Astrocyte (in vitro differentiated cells and primary cell): Measurements from ENCODE around the gene APPBP2. TPM values are rescaled to one million over a fixed set of nuclear protein-coding genes. Genes with fewer than 3 reads are reported as not detected.
"Not testable (repeated sequence)": the region's sequence is repeated elsewhere in the genome, so short reads cannot be mapped to it uniquely, and the experiment has no call there.

Experiments used
- DNase-seq: peaks from one replicate; pipeline ENCODE4 v3.0.0-alpha.2; 2010; ENCODE audit warnings: low read depth
- FAIRE-seq: peaks from 2 replicates; lab custom pipeline; 2011; peaks lifted over from hg19 to GRCh38; lab: Jason Lieb, UNC
- H2AFZ ChIP-seq: 2 replicates; pipeline ENCODE4 v1.6.0; 2012; ENCODE audit warnings: low read depth, low read length, inconsistent platforms
- H3K27ac ChIP-seq: 2 replicates; pipeline ENCODE4 v1.5.1; 2011; ENCODE audit warnings: low read depth, low read length, inconsistent platforms
- H3K27me3 ChIP-seq: 2 replicates; pipeline ENCODE4 v1.6.0; 2011; ENCODE audit warnings: low read length, inconsistent platforms; ENCODE audit not compliant: insufficient read depth
- H3K36me3 ChIP-seq: 2 replicates; pipeline ENCODE4 v1.5.1; 2011; ENCODE audit warnings: low read length, inconsistent platforms; ENCODE audit not compliant: insufficient read depth
- H3K4me1 ChIP-seq: 2 replicates; pipeline ENCODE4 v1.5.1; 2011; ENCODE audit warnings: low read length, inconsistent platforms; ENCODE audit not compliant: insufficient read depth
- H3K4me2 ChIP-seq: 2 replicates; pipeline ENCODE4 v1.6.0; 2012; ENCODE audit warnings: low read length, inconsistent platforms
- H3K4me3 ChIP-seq: 2 replicates; pipeline ENCODE4 v1.5.1; 2011; ENCODE audit warnings: low read depth, mild to moderate bottlenecking, low read length, inconsistent platforms; ENCODE audit not compliant: insufficient read depth
- H3K79me2 ChIP-seq: 2 replicates; pipeline ENCODE4 v1.6.0; 2012; ENCODE audit warnings: mild to moderate bottlenecking, low read length, inconsistent platforms; ENCODE audit not compliant: insufficient read depth
- H3K9ac ChIP-seq: 2 replicates; pipeline ENCODE4 v1.6.0; 2012; ENCODE audit warnings: mild to moderate bottlenecking, low read length, inconsistent platforms
- H3K9me3 ChIP-seq: 2 replicates; pipeline ENCODE4 v1.5.1; 2012; ENCODE audit warnings: low read depth, mild to moderate bottlenecking, low read length, inconsistent platforms; ENCODE audit not compliant: insufficient read depth
- H4K20me1 ChIP-seq: 2 replicates; pipeline ENCODE4 v1.6.0; 2012; ENCODE audit warnings: low read length, inconsistent platforms; ENCODE audit not compliant: insufficient read depth
- H3K27ac Mint-ChIP-seq: one replicate; pipeline ENCODE4 v1.8.0; 2021; ENCODE audit warnings: mild to moderate bottlenecking, mixed read lengths; ENCODE audit not compliant: unreplicated experiment
- H3K27me3 Mint-ChIP-seq: one replicate; pipeline ENCODE4 v1.8.0; 2021; ENCODE audit warnings: low read depth, mixed read lengths; ENCODE audit not compliant: unreplicated experiment
- H3K36me3 Mint-ChIP-seq: one replicate; pipeline ENCODE4 v1.8.0; 2021; ENCODE audit warnings: low read depth, mixed read lengths; ENCODE audit not compliant: unreplicated experiment
- H3K4me1 Mint-ChIP-seq: one replicate; pipeline ENCODE4 v1.8.0; 2021; ENCODE audit warnings: low read depth, mixed read lengths; ENCODE audit not compliant: unreplicated experiment
- H3K4me3 Mint-ChIP-seq: one replicate; pipeline ENCODE4 v1.8.0; 2021; ENCODE audit warnings: mild to moderate bottlenecking, moderate library complexity, mixed read lengths; ENCODE audit not compliant: unreplicated experiment
- H3K9me3 Mint-ChIP-seq: one replicate; pipeline ENCODE4 v1.8.0; 2021; ENCODE audit warnings: mild to moderate bottlenecking, mixed read lengths; ENCODE audit not compliant: unreplicated experiment
- CTCF ChIP-seq: IDR thresholded peaks from 2 replicates; pipeline ENCODE4 v1.5.1; 2011; ENCODE audit warnings: low read depth, mild to moderate bottlenecking, inconsistent platforms, low read length, moderate library complexity; ENCODE audit not compliant: insufficient read depth
- EZH2 ChIP-seq: IDR thresholded peaks from 2 replicates; pipeline ENCODE4 v1.6.1; 2012; ENCODE audit warnings: mild to moderate bottlenecking, low read length, inconsistent platforms; ENCODE audit not compliant: insufficient read depth
- total RNA-seq: library from RNA; stranded (reverse); gene quantifications from 2 replicates; pipeline ENCODE4 v1.2.1, GENCODE V29; 2021

Gene APPBP2
- total RNA-seq, 1 donor from 2014 or later: 53.3 TPM

GRCh38 chr17:60522889-60523626 is 3.0 kb downstream of the APPBP2 start:
- H3K9me3 ChIP-seq: no peaks in the 10 kb centered on the region
- Mint-ChIP-seq H3K36me3 (peaks cover 3% of the 10 kb centered on the region), H3K4me3 (peak overlapping the region; percentile 52), H3K9me3 (no peaks in the 10 kb centered on the region), H3K4me1 (peaks cover 12% of the 10 kb centered on the region), H3K27me3 (no peaks in the 10 kb centered on the region), H3K27ac (no peak overlapping the region)
- TF ChIP-seq CTCF (no peak), EZH2 (no peak)
- peaks cover 73% of the 10 kb centered on the region for H4K20me1 ChIP-seq
- no peaks in the 10 kb centered on the region for H3K36me3 ChIP-seq
- peaks cover 3% of the 10 kb centered on the region for H3K4me1 ChIP-seq
- H2AFZ ChIP-seq: no peak overlapping the region
- no peaks in the 10 kb centered on the region for H3K27me3 ChIP-seq
- H3K4me3 ChIP-seq: no peak overlapping the region
- FAIRE-seq: no peak
- H3K9ac ChIP-seq: no peak overlapping the region
- H3K79me2 ChIP-seq: peaks cover 87% of the 10 kb centered on the region
- H3K4me2 ChIP-seq: peak overlapping the region; percentile 98
- no peak overlapping the region for H3K27ac ChIP-seq
- DNase-seq: no peak

- Histone ChIP-seq H3K9me3 (no peaks in the 10 kb centered on the region), H3K27ac (no peak overlapping the region), H2AFZ (no peak overlapping the region), H3K4me3 (no peak overlapping the region), H3K27me3 (no peaks in the 10 kb centered on the region), H3K9ac (no peak overlapping the region), H3K4me1 (peaks cover 3% of the 10 kb centered on the region), H4K20me1 (peaks cover 95% of the 10 kb centered on the region), H3K4me2 (no peak overlapping the region), H3K36me3 (peaks cover 3% of the 10 kb centered on the region), H3K79me2 (peaks cover 100% of the 10 kb centered on the region)
- DNase-seq (no peak), FAIRE-seq (no peak)
- Mint-ChIP-seq H3K27me3 (no peaks in the 10 kb centered on the region), H3K9me3 (no peaks in the 10 kb centered on the region), H3K4me3 (no peak overlapping the region), H3K27ac (no peak overlapping the region), H3K4me1 (peaks cover 10% of the 10 kb centered on the region), H3K36me3 (peaks cover 3% of the 10 kb centered on the region)
- TF ChIP-seq CTCF: no peak
- no peak for TF ChIP-seq EZH2
These were observed 6.2 kb downstream of the APPBP2 start for GRCh38 chr17:60519795-60520194.

- Histone ChIP-seq H3K36me3 (peaks cover 11% of the 10 kb centered on the region), H4K20me1 (peaks cover 82% of the 10 kb centered on the region), H3K79me2 (peaks cover 93% of the 10 kb centered on the region)
- FAIRE-seq, H2AFZ ChIP-seq, H3K27me3 ChIP-seq, H3K4me3 Mint-ChIP-seq, H3K9me3 ChIP-seq, H3K9ac ChIP-seq, H3K27me3 Mint-ChIP-seq, H3K27ac Mint-ChIP-seq, H3K4me3 ChIP-seq, H3K4me2 ChIP-seq, H3K9me3 Mint-ChIP-seq, H3K27ac ChIP-seq, H3K4me1 ChIP-seq, DNase-seq: not testable (repeated sequence)
- H3K4me1 Mint-ChIP-seq: peaks cover 15% of the 10 kb centered on the region
- H3K36me3 Mint-ChIP-seq: peaks cover 11% of the 10 kb centered on the region
These were observed 10.4 kb downstream of the APPBP2 start for GRCh38 chr17:60515683-60516082.

GRCh38 chr17:60515199-60515598 is 10.8 kb downstream of the APPBP2 start:
- not testable (repeated sequence) for FAIRE-seq, H3K4me3 ChIP-seq, H3K27me3 ChIP-seq, H3K4me3 Mint-ChIP-seq, H3K27me3 Mint-ChIP-seq, H3K4me1 ChIP-seq, H3K9me3 ChIP-seq, H3K9me3 Mint-ChIP-seq, H3K27ac Mint-ChIP-seq, H2AFZ ChIP-seq, DNase-seq, H3K27ac ChIP-seq, H3K9ac ChIP-seq, H3K4me2 ChIP-seq
- Histone ChIP-seq H4K20me1 (peaks cover 81% of the 10 kb centered on the region), H3K79me2 (peaks cover 93% of the 10 kb centered on the region), H3K36me3 (peaks cover 11% of the 10 kb centered on the region)
- Mint-ChIP-seq H3K4me1 (peaks cover 15% of the 10 kb centered on the region), H3K36me3 (peaks cover 11% of the 10 kb centered on the region)
